GM21717 (cell line): ENCODE data around the gene NRXN2.
"Not testable (repeated sequence)": the region's sequence is repeated elsewhere in the genome, so short reads cannot be mapped to it uniquely, and the experiment has no call there.

Source experiments
- ATAC-seq: cut with Tn5 transposase; IDR thresholded peaks from one replicate; pipeline ENCODE4 v1.9.1; 2021; ENCODE audit warnings: mild to moderate bottlenecking, moderate library complexity; ENCODE audit not compliant: unreplicated experiment

Gene NRXN2

DNA sequence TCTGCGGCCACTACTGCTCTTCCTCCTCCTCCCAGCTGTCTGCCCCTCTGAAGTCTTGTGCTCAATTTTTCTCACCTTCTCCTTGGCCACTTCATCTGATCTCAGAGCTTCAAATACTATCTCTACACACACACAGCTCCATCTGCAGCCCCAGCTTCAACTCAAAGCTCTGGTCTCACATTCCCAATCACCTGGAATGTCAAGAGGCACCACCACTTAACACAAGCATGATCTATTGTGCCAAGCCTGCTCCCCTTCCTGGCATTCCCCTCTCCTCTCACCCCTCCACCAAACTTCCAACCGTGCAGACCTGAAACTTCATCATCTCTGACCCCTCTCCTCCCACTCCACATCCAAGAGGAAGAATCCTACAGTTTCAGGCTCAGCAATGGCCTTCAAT is 17.5 kb downstream of the NRXN2 start:
- no peak for ATAC-seq

GRCh38 chr11:64703048-64703447 is 19.9 kb downstream of the NRXN2 start:
- no peak for ATAC-seq

DNA sequence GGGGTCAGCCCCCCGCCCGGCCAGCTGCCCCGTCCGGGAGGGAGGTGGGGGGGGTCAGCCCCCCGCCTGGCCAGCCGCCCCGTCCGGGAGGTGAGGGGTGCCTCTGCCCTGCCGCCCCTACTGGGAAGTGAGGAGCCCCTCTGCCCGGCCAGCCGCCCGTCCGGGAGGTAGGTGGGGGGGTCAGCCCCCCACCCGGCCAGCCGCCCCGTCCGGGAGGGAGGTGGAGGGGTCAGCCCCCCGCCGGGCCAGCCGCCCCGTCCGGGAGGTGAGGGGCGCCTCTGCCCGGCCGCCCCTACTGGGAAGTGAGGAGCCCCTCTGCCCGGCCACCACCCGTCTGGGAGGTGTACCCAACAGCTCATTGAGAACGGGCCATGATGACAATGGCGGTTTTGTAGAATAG is 21.0 kb downstream of the NRXN2 start:
- not testable (repeated sequence) for ATAC-seq

- ATAC-seq = no peak
Measured at GRCh38 chr11:64698427-64698826, 24.6 kb downstream of the NRXN2 start.

- ATAC-seq = no peak
Measured at GRCh38 chr11:64697663-64698375, 25.2 kb downstream of the NRXN2 start.

DNA sequence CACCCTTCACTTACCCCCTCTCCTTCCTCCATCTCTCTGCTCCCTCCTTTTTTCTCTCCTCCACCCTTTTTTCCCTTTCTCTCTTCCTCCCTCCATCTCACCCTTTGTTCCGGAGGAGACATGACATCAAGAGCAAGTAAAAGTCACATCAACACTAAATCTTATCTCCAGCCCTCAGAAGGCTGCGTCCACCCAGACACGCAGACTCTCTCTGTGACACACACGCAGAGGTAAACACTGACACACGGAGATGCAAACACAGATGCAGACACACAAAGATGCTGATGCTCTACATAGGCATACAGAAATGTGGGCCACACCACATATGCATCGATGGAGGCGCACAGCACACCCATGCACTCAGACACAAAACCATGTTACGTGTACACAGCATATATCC is 27.0 kb downstream of the NRXN2 start:
- no peak for ATAC-seq

- no peak for ATAC-seq
Measured at GRCh38 chr11:64695548-64695947, 27.4 kb downstream of the NRXN2 start.

GRCh38 chr11:64694821-64695365 is 28.1 kb downstream of the NRXN2 start:
- no peak for ATAC-seq

DNA sequence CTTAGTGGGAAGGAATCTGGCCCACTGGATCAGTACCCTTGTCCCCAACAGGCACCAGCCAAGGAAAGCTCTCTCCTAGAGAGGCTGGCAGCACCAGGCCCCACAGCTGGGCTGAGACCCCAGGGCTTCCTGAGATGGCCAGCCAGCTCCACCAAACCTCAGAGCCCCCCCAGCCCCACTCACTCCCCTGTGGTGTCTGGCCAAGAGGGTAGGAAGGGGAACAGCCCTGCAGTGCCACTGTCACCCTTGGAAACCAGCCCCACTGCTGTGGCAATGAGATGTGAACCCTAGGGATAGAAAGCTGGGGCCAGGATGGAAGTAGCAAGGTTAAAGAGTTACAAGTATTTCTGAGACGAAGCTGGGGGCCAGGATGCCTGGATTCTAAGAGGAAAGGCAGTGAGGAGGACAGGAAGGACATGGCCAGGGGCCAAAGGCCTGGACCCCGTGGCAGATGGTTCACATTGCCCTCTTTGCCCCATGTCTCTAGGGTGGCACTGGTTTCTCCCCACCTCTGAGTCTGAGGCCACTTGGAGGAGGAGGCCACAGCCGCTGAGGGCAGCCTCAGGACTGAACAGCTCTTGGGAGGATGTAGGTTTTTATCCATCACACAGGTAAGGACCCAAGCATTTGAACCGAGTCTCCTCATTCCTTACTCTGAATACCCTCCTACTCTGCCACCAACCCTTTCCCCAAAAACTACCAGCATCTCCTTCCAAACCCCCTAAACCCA is 28.8 kb downstream of the NRXN2 start:
- ATAC-seq = no peak

DNA sequence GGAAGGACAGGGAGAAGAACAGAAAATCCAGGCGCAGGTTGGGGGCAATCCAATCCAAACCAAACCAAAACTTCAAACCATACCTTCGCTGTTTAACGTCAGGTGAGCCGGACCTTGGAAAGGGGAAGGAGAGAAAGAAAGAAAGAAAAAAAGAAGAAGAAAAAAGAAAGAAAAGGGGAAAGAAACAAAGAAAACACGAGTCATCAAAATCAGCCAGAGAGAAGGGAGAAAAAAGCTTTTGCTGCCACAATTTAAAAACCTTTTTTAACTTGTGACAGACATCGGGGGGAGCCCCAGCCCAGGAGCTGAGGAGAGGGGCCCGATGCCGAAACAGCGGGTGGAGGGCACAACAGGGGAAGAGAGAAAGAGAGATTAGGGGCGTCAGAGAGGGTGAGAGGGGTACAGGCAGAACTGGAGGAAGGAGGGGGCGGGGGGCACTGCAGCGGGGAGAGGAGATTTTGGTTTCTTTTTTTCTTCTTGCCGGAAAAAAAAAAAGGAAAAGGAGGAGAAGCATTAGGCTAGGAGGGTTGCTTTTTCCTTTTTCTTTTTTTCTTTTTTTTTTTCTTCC is 30.1 kb downstream of the NRXN2 start:
- no peak for ATAC-seq

DNA sequence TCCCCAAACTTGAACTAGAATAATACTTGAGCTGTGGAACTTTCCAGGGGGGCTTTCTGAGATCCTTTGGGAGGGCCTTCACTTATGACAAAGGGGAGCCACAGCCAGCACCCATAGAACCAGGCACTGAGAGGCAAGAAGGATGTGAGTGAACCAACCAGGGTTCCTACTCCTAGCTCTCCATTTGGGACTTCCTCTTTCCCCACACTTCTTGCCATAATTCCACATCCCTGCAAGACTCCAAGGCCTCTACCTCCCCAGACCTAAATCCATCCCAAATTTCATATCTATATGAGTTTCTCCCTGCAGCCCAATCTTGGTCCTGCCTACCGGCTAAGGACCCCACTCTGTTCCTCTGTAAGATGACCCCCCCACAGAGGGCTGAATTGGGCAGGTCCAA is 31.5 kb downstream of the NRXN2 start:
- ATAC-seq = no peak

DNA sequence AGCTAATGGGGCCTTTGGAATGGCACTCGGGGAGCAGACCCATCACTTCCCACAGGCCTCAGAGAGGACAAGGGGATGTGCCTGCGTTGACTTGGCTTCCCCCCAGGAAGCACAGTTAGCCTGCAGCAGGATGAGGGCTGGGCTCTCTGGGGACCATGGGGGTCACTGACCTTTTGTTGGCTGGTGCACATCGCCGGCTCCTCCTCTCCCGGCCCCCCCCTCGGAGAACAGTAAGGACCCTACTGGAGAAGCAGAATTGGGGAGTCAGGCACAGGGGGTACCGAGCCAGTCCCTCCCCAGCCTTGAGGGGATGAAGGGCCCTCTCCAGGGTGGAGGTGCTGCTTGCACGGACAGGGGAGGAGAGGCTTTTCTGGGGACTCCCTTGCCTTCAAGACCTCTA is 32.8 kb downstream of the NRXN2 start:
- ATAC-seq = no peak

DNA sequence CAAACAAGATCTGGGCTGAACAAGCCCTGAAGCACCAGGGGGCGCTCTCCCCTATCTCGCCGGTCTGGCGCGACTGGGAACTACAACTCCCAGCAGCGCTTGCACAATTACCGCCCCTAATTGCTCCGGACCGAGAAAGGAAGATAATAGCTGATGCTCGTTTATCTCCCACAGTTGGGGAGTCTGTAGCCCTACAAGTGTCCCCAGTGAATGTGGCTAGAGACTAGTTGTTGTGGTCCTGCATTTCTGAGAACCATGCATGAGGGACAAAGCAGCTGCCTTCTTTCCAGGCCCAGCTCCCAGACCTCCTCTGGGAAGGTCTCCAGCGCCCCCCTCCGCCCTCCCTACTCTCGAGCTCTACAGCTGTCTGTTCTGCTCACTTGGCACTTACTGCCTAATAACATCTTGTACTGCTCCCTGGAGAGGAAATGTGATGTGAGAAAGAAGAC is 34.4 kb downstream of the NRXN2 start:
- peak; percentile 69 for ATAC-seq

- no peak for ATAC-seq
Measured at GRCh38 chr11:64687643-64688533, 35.1 kb downstream of the NRXN2 start.

GRCh38 chr11:64687204-64687603 is 35.8 kb downstream of the NRXN2 start:
- ATAC-seq = no peak

- no peak for ATAC-seq
Measured at GRCh38 chr11:64686466-64687170, 36.4 kb downstream of the NRXN2 start.

DNA sequence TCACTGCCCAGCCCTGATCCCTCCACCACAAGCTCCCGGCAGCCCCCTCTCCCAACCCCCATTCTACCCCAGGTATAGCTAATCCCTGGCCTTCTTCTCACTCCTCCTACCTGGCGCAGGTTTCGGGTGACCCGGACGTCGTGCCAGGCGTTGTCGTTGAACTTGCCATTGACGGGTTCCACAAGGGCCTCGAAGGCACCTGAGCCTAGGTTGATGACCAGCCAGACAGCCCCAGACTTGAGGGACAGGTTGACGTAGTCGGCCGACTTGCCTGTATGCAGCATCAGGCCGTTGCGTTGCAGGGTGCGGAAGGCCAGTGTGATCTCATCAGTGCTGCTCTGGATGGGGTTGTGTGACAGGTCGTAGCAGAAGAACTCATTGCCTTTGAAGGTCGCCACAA is 37.5 kb downstream of the NRXN2 start:
- ATAC-seq = no peak

DNA sequence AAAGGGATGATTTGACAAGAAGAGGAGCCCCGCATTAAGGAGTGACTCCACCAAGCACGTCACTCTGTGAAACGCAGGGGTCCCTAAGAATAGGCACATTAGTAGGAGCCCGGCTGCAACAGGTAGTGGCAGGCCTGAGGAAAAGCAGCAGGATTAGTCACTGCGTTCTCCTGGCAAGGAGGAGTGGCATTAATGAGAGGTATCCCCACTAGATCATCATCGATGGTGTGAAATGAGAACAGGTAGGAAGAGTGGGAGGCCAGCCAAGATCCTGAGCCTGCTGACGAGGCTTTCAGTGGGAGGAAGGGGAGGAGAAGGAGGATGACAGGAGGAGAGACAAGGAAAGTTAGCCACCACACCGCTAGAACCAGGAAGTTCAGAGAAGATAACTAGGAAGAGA is 38.6 kb downstream of the NRXN2 start:
- ATAC-seq = no peak

- ATAC-seq = no peak
Measured at GRCh38 chr11:64681171-64681570, 41.8 kb downstream of the NRXN2 start.

- ATAC-seq = no peak
Measured at GRCh38 chr11:64679846-64680245, 43.2 kb downstream of the NRXN2 start.
